Measurements from ENCODE around the gene BTBD2.

- no peak for TF ChIP-seq CTCF (conservative IDR thresholded peaks at IDR 0.05)
- TF ChIP-seq EZH2 (IDR thresholded peaks at IDR 0.05; ENCODE audit: low read depth) = no peak
Observed at GRCh38 chr19:1989513-1990229, 25.8 kb downstream of the BTBD2 start.
